H9 (cell line): ENCODE data around the gene BRI3. TPM values are rescaled to one million over a fixed set of nuclear protein-coding genes. Genes with fewer than 3 reads are reported as not detected.

Experiments
- DNase-seq: peaks from one replicate; pipeline ENCODE4 v3.0.0-alpha.2; 2017
- H2AFZ ChIP-seq: one replicate; pipeline ENCODE4 v1.6.1; 2013; ENCODE audit warnings: mild to moderate bottlenecking, low read length, control low read depth, moderate library complexity
- H2AK5ac ChIP-seq: 2 replicates; pipeline ENCODE4 v1.6.1; 2013; ENCODE audit warnings: low read length, control low read depth, mixed read lengths; ENCODE audit not compliant: insufficient read length
- H2BK120ac ChIP-seq: one replicate; pipeline ENCODE4 v1.6.1; 2013; ENCODE audit warnings: low read depth, mild to moderate bottlenecking, low read length, control low read depth, inconsistent platforms; ENCODE audit not compliant: poor library complexity, severe bottlenecking
- H2BK12ac ChIP-seq: 2 replicates; pipeline ENCODE4 v1.6.1; 2013; ENCODE audit warnings: low read length, control low read depth, mixed read lengths, low read depth; ENCODE audit not compliant: insufficient read length
- H2BK15ac ChIP-seq: 2 replicates; pipeline ENCODE4 v1.6.1; 2013; ENCODE audit warnings: low read depth, low read length, control low read depth
- H2BK20ac ChIP-seq: one replicate; pipeline ENCODE4 v1.6.1; 2013; ENCODE audit warnings: low read depth, mild to moderate bottlenecking, low read length, control low read depth, inconsistent platforms; ENCODE audit not compliant: poor library complexity, severe bottlenecking
- H2BK5ac ChIP-seq: 2 replicates; pipeline ENCODE4 v1.6.1; 2013; ENCODE audit warnings: low read length, control low read depth, mixed read lengths; ENCODE audit not compliant: insufficient read length
- H3K14ac ChIP-seq: 2 replicates; pipeline ENCODE4 v1.6.1; 2013; ENCODE audit warnings: low read length, control low read depth; ENCODE audit not compliant: insufficient read depth
- H3K18ac ChIP-seq: 2 replicates; pipeline ENCODE4 v1.6.1; 2013; ENCODE audit warnings: low read depth, mild to moderate bottlenecking, mixed read lengths, low read length, control low read depth; ENCODE audit not compliant: insufficient read length
- H3K23ac ChIP-seq: 2 replicates; pipeline ENCODE4 v1.6.1; 2013; ENCODE audit warnings: low read length, control low read depth, mixed read lengths, low read depth; ENCODE audit not compliant: insufficient read length
- H3K23me2 ChIP-seq: 2 replicates; pipeline ENCODE4 v1.6.1; 2013; ENCODE audit warnings: low read depth, mild to moderate bottlenecking, mixed read lengths, low read length, control low read depth; ENCODE audit not compliant: insufficient read length, poor library complexity, severe bottlenecking
- H3K27ac ChIP-seq: 2 replicates; pipeline ENCODE4 v1.5.1; 2013; ENCODE audit warnings: low read length, control low read depth, mixed read lengths, low read depth; ENCODE audit not compliant: insufficient read length
- H3K27me3 ChIP-seq: 2 replicates; pipeline ENCODE4 v1.6.1; 2013; ENCODE audit warnings: low read length, control low read depth, inconsistent platforms; ENCODE audit not compliant: insufficient read depth
- H3K4ac ChIP-seq: 2 replicates; pipeline ENCODE4 v1.6.1; 2013; ENCODE audit warnings: low read depth, mild to moderate bottlenecking, control low read depth, inconsistent platforms, low read length, moderate library complexity
- H3K4me1 ChIP-seq: 2 replicates; pipeline ENCODE4 v1.6.1; 2013; ENCODE audit warnings: low read length, control low read depth, inconsistent platforms; ENCODE audit not compliant: insufficient read depth
- H3K4me2 ChIP-seq: 2 replicates; pipeline ENCODE4 v1.6.1; 2013; ENCODE audit warnings: low read length, control low read depth, mixed read lengths; ENCODE audit not compliant: insufficient read length, insufficient read depth
- H3K56ac ChIP-seq: 2 replicates; pipeline ENCODE4 v1.6.1; 2013; ENCODE audit warnings: low read depth, mild to moderate bottlenecking, mixed read lengths, low read length, control low read depth; ENCODE audit not compliant: insufficient read length
- H3K79me1 ChIP-seq: 2 replicates; pipeline ENCODE4 v1.6.1; 2013; ENCODE audit warnings: low read depth, mild to moderate bottlenecking, moderate library complexity, low read length, control low read depth, inconsistent platforms; ENCODE audit not compliant: insufficient read depth, poor library complexity, severe bottlenecking
- H3K79me2 ChIP-seq: 2 replicates; pipeline ENCODE4 v1.6.1; 2013; ENCODE audit warnings: low read length, control low read depth, inconsistent platforms; ENCODE audit not compliant: insufficient read depth
- H3K9ac ChIP-seq: 2 replicates; pipeline ENCODE4 v1.6.1; 2013; ENCODE audit warnings: low read length, control low read depth, mixed read lengths; ENCODE audit not compliant: insufficient read length; ENCODE audit errors: extremely low read depth
- H3K9me3 ChIP-seq: one replicate; pipeline ENCODE4 v1.6.1; 2013; ENCODE audit warnings: low read depth, low read length, inconsistent platforms; ENCODE audit not compliant: control insufficient read depth
- H3T11ph ChIP-seq: one replicate; pipeline ENCODE4 v1.6.1; 2013; ENCODE audit warnings: mild to moderate bottlenecking, low read length, control low read depth, inconsistent platforms
- H4K20me1 ChIP-seq: one replicate; pipeline ENCODE4 v1.6.1; 2013; ENCODE audit not compliant: control insufficient read depth, insufficient read length, insufficient read depth
- H4K5ac ChIP-seq: 2 replicates; pipeline ENCODE4 v1.6.1; 2013; ENCODE audit warnings: low read depth, mild to moderate bottlenecking, mixed read lengths, low read length, control low read depth; ENCODE audit not compliant: insufficient read length
- H4K8ac ChIP-seq: replicated peaks from 2 replicates; pipeline ENCODE4 v1.6.1; 2013; ENCODE audit warnings: low read length, control low read depth, mixed read lengths, low read depth; ENCODE audit not compliant: insufficient read length
- H4K91ac ChIP-seq: 2 replicates; pipeline ENCODE4 v1.6.1; 2013; ENCODE audit warnings: low read depth, mild to moderate bottlenecking, moderate library complexity, mixed read lengths, low read length, control low read depth; ENCODE audit not compliant: insufficient read length
- H3K27ac Mint-ChIP-seq, 3 experiments: 2 replicates in 2 of 3; 3 replicates in 1 of 3; pipeline ENCODE4 v1.8.0; 2020 to 2021; ENCODE audit warnings: mixed read lengths in 3 of 3, mild to moderate bottlenecking in 1 of 3, moderate library complexity in 1 of 3
- H3K27me3 Mint-ChIP-seq: 2 replicates; pipeline ENCODE4 v1.8.0; 2021; ENCODE audit warnings: low read depth, mild to moderate bottlenecking, moderate library complexity, mixed read lengths
- H3K36me3 Mint-ChIP-seq, 3 experiments: 2 replicates in 2 of 3; 3 replicates in 1 of 3; pipeline ENCODE4 v1.8.0; 2020 to 2021; ENCODE audit warnings: low read depth in 3 of 3, mixed read lengths in 3 of 3; ENCODE audit not compliant: insufficient read depth in 1 of 3
- H3K4me1 Mint-ChIP-seq, 2 experiments: 2 replicates each; pipeline ENCODE4 v1.8.0; 2020; ENCODE audit warnings: mixed read lengths in 2 of 2
- H3K4me3 Mint-ChIP-seq, 2 experiments: 2 replicates in 1 of 2; 3 replicates in 1 of 2; pipeline ENCODE4 v1.8.0; 2020 to 2021; ENCODE audit warnings: mild to moderate bottlenecking in 2 of 2, mixed read lengths in 2 of 2, moderate library complexity in 1 of 2
- H3K9me3 Mint-ChIP-seq, 2 experiments: 2 replicates in 1 of 2; 3 replicates in 1 of 2; pipeline ENCODE4 v1.8.0; 2020; ENCODE audit warnings: mild to moderate bottlenecking in 2 of 2, mixed read lengths in 2 of 2, moderate library complexity in 1 of 2
- CTCF ChIP-seq: fragments of 200-600 bp; sonication (generic); conservative IDR thresholded peaks from 3 replicates; pipeline ENCODE4 v1.8.0; 2021; ENCODE audit warnings: antibody characterized with exemption, mild to moderate bottlenecking
- WGBS: extraction: QIAGEN DNeasy Blood & Tissue Kit; methylation state at CpG from one replicate; pipeline ENCODE4 v1.1.7; 2013; ENCODE audit warnings: missing lambda C conversion rate, low lambda C conversion rate, mixed read lengths; ENCODE audit not compliant: insufficient read length; ENCODE audit errors: extremely low coverage; 5-methylcytosine and 5-hydroxymethylcytosine counted together
- total RNA-seq: library from RNA; stranded (reverse); gene quantifications from 2 replicates; pipeline ENCODE4 v1.2.1, GENCODE V29; 2021

BRI3 gene
- total RNA-seq, 1 experiment from 2014 or later, result 102 TPM

- H3K14ac ChIP-seq, result no peak overlapping the region
- no peaks in the 10 kb centered on the region for H4K20me1 ChIP-seq
- no peak overlapping the region for H3K4me3 Mint-ChIP-seq
- no peak overlapping the region for H2BK20ac ChIP-seq
- H4K8ac ChIP-seq, result no peak overlapping the region
- H3K9ac ChIP-seq, result no peak overlapping the region
- H3K4me1 ChIP-seq, result no peaks in the 10 kb centered on the region
- H3K36me3 Mint-ChIP-seq, result peaks cover 0 to 3% (median 2%) of the 10 kb centered on the region in 3 experiments; a peak in 1 of 7 replicates
- H2AK5ac ChIP-seq, result no peak overlapping the region
- H2AFZ ChIP-seq, result no peak overlapping the region
- H2BK120ac ChIP-seq, result no peak overlapping the region
- no peak for DNase-seq
- no peak overlapping the region for H3K56ac ChIP-seq
- TF ChIP-seq CTCF, result no peak
- H3K27me3 Mint-ChIP-seq, result no peaks in the 10 kb centered on the region
- no peak overlapping the region for H3K18ac ChIP-seq
- H3T11ph ChIP-seq, result no peak overlapping the region
- WGBS, result no CpG with 5 or more reads among the region's 1 CpG
- no peaks in the 10 kb centered on the region for H3K23me2 ChIP-seq
- H2BK5ac ChIP-seq, result no peak overlapping the region
- no peak overlapping the region for H2BK15ac ChIP-seq
- no peak overlapping the region for H3K23ac ChIP-seq
- H4K91ac ChIP-seq, result no peak overlapping the region
- no peak overlapping the region for H3K27ac ChIP-seq
- no peaks in the 10 kb centered on the region for H3K79me2 ChIP-seq
- H3K27me3 ChIP-seq, result no peaks in the 10 kb centered on the region
- peaks cover 0 to 13% of the 10 kb centered on the region in 2 experiments; a peak in 3 of 4 replicates for H3K4me1 Mint-ChIP-seq
- no peak overlapping the region for H2BK12ac ChIP-seq
- H3K4me2 ChIP-seq, result no peak overlapping the region
- H4K5ac ChIP-seq, result no peak overlapping the region
- no peaks in the 10 kb centered on the region for H3K9me3 Mint-ChIP-seq
- H3K27ac Mint-ChIP-seq, result no peak overlapping the region
- no peaks in the 10 kb centered on the region for H3K9me3 ChIP-seq
- H3K4ac ChIP-seq, result no peak overlapping the region
- no peaks in the 10 kb centered on the region for H3K79me1 ChIP-seq
Observed at GRCh38 chr7:98242342-98242741, 39.1 kb upstream of the BRI3 start.
